Glomerular visceral epithelial cell (primary cell): ENCODE results near the gene HSD17B12.

Source experiments
- DNase-seq: peaks from one replicate; pipeline ENCODE4 v3.0.0-alpha.2; 2016; ENCODE audit errors: extremely low spot score

Gene HSD17B12

DNA sequence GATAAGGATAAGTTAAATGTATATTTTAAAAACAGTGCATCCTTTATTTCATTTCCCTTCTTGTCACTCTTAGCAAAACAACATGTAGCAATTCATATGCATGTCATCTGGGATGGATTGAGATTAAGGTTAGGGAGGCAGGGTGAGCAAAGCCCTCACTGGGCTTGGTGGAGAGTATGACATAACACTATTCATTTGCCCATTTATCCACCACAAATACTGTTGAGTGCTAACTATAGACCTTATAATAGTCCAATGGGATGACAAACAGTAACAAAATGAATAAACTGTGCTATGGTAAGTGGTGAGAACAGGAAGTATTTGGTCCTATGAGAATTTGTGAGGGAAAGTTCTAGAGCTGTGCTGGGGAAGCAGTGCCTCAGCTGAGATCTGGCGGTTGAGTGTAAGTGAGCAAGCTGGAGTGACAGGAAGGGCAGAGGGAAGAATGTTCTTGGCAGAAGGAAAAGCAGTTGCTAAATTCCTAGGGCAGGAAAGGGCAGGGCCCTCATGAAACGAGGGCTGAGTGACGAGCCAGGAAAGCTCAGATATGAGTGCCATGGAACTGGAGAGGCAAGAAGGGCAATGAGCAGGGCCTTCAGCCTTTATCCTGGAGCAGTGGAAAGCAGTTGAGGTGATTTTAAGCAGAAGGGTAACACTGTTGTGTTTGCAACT is 6.7 kb downstream of the HSD17B12 start:
- DNase-seq, result no peak

DNA sequence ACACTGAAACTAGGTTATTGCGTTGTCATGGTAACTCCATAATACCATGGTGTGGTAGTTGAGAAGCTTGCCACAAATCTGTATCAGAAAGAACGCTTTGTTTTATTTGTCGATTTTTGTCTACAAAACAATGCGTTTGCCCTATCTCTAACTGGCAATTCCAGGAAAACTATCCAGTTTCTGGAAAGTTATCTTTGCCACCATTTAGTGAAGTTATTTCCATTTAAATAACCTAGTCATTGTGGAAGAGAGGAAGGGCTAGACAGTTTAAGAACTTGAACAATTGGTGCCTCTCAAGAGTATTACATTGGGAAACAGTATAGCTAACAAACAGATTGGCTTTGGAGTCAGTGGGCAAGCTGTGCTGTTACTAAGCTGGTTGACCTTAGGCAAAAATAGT is 7.9 kb downstream of the HSD17B12 start:
- no peak for DNase-seq

DNA sequence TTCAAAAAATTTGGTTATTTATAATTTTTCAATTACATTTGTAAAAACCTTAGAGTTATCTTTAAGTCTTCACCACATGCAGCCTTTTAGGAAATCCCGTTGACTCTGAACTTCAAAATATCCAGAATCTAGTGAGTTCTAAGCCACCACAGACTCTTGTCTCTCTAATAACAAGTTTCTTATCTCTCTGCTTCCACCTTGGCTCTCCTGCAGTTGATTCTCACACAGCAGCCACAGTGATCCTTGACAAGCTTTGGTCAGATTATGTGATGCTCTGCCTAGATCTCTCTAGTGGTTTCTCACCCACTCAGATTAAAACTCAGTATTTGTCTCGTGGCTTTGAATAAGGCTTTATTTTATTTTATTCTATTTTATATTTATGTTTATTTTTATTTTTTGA is 8.6 kb downstream of the HSD17B12 start:
- no peak for DNase-seq

DNA sequence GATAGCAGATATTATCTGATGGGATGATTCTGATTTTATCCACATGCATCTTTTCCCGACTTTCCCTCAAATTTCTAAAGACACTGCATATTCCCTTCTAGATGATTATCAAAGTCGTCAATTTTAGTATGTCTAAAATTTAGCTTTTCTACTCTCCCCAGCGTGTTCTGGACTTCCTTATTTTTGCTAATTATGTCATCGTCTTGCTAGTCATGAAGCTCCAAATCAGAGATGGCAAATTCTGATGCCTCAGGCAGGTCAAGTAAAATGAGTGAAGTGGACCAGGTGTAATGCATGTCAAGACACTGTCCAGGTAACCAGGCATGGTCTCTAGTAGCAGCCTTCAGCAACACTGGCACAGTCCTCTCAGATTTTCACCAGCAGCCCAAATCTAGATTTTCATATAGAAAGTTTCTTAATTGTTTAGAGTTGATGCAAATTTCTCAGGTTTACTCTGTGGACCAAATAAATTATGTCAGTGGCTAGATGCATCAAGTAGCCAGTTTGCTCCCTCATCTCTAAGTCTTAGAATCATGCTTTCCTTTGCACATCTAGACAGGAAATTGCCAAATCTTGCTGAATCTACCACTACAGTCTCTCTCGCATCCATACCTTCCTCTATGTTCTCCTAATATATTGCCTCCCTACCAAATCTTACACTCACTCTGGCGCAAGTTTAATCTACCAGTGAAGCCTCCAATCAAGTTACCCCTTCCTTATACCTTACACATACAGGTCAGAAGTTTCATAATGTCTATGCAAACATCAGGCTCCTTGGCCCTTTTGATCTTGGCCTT is 10.6 kb downstream of the HSD17B12 start:
- DNase-seq, result no peak

DNA sequence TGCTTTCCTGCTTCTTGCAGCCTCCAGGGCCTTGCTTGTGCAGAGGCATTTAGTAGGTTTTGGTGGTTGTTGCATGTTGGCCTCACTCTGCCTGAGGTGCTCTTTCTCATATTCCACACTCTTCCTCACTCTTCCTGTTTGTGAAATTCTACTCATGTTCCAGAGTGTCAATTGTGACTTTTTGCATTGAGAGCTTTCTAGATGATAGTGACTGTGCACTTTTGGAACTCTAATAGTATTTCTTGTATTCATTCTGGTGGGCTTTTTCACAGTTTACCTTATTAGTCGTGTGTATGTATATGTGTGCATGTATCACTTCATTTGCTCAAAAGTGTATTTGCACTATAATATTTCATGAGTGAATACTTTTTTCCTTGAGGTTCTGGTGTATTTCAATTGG is 11.3 kb downstream of the HSD17B12 start:
- no peak for DNase-seq

DNA sequence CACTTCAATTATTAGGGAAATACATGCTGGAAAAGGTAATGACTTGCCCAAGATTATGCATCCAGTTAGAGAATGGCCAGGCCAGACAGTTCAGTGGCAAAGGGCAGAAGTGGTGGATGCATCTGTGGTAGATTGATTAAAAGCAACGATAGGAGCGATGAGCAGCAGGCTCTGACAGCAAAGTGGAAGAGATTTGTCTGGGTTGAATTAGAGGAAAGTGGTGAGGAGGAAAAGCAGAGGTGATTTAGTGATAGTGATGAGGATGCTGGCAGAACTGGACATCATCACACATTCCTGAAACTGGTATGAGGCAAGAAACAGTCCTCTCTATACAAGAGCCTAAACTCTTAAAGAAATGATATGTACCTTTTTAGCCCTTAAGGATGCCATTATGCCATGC is 12.5 kb downstream of the HSD17B12 start:
- no peak for DNase-seq

DNA sequence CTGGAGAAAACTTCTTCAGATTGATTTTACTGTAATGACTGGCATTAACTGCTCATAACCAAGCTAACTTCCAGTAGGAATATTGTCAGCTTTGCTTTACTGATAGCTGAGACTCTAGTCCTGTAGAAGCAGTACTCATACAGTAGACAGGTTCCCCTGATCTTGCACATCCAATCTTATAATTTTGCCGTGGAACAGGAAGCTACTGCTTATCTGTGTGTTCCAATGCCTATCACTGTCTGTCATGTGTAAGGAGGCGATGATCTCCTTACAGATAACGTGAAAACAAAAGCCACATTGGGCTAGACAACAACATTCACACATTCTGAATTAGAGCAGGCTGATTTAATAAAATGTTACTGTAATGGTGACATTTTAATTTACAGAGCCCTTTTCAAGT is 13.2 kb downstream of the HSD17B12 start:
- DNase-seq, result no peak

DNA sequence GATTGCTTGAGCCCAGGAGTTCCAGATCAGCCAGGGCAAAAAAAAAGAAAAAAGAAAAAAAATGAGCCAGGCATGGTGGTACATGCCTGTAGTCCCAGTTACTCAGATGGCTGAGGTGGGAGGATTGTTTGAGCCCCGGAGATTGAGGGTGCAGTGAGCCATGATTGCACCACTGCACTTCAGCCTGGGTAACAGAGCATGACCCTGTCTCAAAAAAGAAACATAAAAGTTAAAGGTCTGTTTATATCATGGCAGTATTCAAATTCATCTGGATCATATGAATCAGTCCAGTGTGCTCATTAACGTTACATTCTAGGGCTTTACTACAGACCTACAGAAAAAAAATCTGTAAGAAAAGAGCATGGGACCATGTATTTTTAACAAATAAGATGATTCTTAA is 13.9 kb downstream of the HSD17B12 start:
- peak; percentile 45 for DNase-seq

DNA sequence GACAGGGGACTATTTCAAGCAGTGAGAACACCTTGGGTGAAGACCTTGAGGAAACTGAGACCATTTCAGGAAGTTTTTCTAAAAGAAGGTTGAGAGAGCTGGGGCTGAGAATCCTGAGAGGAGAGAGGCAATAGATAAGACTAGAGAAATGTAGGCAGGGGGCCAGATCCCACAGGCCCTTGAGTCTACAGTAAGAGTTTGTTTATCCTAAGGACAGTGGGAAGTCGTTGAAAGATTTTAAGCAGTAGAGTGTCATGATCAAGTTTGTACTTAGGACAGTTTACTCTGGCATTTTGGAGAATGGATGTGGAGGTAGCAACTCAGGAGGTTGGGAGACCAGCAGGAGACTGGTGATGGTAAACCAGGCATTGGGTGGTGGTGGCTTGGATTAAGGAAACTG is 17.1 kb downstream of the HSD17B12 start:
- no peak for DNase-seq

DNA sequence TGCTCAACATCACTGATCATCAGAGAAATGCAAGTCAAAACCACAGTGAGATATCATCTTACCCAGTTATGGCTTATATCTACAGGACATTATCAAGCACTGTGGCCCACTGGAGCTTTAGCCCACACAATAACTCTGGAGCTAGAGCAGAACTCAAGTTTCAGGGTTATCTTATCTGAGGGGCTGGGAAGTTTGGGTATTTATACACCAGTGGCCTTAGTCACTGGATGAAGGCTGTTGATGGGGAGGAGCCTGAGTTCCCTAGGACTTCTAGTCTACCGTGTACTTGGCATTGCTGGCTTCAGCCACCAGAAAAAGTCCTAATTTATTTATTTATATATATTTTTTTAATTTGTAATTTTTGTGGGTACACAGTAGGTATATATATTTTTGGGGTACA is 19.3 kb downstream of the HSD17B12 start:
- DNase-seq, result no peak

DNA sequence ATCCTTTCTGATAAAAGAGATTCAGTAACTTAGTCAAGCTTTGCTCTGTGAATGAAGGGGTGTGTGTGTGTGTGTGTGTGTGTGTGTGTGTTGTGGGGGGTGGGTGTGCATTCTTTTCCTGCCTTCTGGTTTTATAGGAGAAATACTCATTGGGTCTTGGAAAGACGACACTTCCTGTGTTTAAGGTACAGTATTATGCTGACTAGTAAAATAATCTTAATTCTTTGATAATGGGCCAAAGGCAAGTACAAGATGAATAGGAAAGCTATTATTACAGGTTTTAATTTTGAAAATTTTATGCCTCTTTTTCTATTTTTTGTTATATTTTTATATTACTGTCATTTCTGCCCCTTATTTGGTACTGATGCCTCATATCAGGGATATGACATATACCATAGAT is 26.1 kb downstream of the HSD17B12 start:
- no peak for DNase-seq

DNA sequence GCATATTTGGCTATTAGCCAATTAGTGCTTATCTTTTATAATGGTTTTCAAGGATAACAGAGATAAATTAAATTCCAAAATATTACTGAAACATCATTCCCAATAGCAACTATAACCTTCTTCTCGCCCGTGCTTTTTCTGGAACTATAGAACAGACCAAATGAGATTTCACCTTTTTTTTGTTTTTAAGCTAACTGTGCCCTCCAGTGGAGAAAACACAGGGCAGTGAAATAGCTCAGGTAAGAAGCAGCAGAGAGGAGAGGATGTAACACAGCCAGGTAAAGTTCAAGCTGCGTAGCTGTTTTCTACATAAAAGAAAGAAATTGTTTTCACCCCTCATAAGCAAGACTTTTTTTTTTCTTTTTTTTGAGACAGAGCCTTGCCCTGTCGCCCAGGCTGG is 28.2 kb downstream of the HSD17B12 start:
- no peak for DNase-seq

DNA sequence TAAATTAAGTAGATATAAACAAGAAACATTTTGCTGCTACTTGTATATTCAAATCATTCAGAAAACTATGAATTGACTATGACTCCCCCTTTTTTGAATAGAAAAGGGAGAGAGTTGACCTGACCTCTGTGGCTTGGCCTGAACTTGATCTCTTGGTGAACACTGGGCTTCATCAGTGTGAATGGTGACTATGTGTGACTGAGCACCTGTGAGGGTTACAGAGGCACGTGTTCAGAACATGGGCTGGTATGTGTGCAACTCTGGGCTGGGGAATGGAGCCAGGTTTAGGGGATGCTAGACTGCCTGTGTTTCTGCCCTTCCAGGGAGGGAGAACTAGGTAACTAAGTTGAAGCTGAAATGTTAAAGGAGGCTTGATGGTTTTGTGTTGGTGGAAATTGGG is 29.2 kb downstream of the HSD17B12 start:
- no peak for DNase-seq

DNA sequence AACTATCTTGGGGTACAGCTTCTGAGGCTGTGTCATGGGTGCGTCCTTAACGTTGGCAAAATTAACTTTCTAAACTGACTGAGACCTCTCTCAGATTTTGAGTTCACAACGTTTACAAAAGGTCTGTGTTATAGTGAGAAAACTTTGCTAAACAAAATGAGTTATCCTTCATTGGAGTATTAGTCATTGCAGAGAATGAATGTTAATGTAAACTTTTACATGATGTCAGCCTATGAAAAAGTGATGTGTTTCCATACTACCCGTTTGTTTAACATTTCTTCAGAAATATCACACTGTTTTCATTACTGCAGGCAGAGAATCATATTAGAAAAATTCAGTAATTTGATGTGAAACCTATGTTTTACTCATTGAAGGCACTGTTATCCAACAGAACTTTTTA is 32.1 kb downstream of the HSD17B12 start:
- no peak for DNase-seq

DNA sequence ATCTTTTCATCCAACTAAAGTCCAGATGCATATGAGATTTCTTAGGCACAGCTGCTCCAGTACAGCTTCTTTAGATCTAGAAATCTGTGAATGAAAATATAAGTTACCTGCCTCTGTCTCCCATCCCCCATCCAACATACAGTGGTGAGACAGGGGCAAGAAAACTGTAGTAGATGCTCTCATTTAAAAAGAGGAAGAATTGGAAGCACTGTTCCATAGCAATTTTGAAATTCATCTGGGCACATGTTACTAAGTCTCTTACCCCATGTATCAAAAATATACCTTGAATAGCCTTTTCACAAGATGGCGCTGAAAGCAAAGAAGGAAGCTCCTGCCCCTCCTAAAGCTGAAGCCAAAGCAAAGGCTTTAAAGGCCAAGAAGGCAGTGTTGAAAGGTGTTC is 37.8 kb downstream of the HSD17B12 start:
- DNase-seq, result no peak

DNA sequence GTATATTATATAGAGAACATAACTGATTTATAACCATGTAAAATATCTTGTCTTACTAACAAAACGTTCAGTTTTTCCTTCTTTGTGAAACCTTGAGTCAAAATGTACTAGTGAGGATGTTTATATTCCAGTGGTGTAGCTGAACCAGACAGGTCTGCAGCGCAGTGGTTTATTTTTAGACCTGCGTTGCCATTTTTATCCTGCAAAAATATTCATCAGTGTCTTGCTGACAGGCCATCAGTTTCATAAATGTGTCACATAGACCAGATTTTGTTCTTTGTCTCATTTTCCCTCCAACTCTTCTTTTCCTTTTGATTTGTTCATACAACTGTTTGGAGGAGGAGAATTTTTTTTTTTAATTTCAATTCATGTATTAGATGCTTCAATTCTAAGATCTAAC is 43.1 kb downstream of the HSD17B12 start:
- no peak for DNase-seq

DNA sequence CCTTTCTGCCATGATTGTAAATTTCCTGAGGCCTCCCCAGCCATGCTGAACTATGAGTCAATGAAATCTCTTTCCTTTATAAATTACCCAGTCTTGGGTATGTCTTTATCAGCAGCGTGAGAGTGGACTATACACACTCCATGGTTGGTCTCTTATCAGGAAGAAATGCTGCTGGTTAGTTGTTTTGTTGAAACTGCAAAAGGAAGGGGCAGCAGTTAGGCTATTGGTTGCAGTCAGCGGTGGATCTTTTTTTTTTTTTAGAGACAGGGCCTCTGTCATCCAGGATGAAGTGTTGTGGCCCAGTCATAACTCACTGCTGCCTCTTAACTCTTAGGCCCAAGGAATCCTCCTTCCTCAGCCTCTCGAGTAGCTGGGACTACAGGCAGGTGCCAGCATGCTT is 51.7 kb downstream of the HSD17B12 start:
- no peak for DNase-seq

DNA sequence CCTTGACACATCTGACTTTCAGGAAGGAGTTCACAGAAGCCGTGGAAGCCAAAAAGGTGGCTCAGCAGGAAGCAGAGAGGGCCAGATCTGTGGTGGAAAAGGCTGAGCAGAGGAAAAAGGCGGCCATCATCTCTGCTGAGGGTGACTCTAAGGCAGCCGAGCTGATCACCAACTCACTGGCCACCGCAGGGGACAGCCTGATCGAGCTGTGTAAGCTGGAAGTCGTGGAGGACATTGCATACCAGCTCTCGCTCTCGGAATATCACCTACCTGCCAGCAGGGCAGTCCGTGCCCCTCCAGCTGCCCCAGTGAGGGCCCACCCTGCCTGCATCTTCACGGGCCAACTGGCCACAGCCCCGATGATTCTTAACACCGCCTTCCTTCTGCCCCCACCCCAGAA is 53.7 kb downstream of the HSD17B12 start:
- DNase-seq, result no peak

DNA sequence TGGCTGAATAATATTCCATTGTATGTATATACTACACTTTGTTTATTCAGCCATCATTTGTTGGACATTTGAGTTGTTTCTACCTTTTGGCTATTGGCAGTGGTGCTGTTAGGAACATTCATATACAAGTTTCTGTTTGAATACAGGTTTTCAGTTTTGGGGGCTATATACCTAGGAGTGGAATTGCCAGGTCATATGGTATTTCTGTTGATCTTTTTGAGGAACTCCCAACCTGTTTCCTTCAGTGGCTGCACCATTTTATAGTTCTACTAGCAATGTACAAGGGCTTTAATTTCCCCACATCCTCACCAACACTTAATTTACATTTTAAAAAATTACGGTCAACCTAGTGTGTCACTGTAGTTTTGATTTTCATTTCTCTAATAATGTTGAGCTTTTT is 54.6 kb downstream of the HSD17B12 start:
- no peak for DNase-seq

DNA sequence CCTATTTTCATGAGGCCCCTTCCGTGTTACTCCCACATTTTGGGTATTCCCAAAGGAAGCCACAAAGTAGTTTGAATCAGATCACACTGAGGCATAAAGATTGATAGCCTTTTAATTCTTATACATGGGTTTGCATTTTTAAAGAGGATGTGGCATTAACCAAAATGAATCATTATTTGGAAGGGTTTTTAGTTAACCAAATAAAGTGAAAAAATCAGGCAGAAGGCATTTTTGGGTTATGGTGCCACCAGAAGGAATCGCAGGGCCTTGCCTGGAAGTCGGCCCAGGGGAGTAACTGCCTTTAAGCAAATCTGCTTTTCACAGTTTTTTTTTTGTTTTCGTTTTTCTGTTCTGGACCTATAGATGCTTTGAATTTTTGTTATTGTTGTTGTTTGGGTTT is 55.4 kb downstream of the HSD17B12 start:
- peak; percentile 29 for DNase-seq

DNA sequence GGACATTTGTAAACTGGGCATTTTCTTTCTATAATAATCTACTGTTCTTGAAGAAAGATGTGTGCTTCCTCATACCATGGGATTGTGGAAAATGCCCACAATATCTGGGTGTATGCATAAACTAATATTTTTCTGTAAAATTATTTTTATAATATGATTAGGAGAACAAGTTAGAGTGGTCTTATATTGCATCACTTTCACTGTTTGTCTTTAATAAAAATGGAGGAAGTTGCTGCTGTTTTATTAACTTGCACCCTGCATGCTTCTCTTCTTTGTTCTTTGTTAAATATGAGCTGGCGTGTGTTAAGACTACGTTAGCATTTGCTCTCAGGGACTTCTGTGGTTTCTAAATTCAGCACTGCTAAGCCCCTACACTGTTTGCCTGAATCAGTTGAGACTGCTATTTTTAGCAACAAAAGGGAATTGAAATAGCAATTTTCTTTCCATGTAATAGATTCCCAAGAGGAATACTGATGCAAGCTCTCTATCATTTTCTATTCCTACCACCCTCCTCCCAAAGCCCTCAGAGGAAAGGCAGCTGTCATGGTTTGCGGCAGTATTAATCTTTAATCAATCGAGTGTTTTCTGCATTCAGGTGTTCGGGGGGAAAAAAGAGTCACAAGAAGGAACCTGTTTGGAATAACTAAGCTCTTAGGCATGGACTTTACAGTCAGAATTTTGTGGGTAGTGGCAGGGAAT is 56.1 kb downstream of the HSD17B12 start:
- DNase-seq, result peak; percentile 41

DNA sequence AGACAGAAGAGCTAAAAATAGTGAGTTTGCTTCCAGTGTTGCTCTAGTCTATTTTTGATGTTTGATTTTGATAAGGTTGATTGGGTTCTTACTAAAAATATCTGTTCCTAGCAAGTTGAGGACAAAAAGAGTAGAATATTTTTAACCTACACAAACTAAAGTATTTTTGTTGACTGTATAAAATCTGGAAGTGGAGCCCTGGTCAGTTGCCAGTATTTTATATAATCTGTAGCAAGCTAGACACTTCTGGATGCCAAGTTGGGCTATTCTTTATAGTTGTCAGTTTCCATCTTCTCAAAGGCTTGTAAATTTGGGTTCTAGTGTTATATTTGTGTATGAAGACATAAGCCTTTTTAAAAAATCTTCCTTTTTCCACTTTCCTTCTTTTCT is 56.7 kb downstream of the HSD17B12 start:
- DNase-seq, result no peak
